ENCODE results near the gene QPRT.
"Not testable (repeated sequence)": the region's sequence is repeated elsewhere in the genome, so short reads cannot be mapped to it uniquely, and the experiment has no call there.

QPRT gene

GRCh38 chr16:29694384-29695195 lies 15.6 kb downstream of the QPRT start:
- no peak for DNase-seq

GRCh38 chr16:29695675-29696074 lies 16.7 kb downstream of the QPRT start:
- DNase-seq = not testable (repeated sequence)

- DNase-seq = no peak
Observed at GRCh38 chr16:29696881-29697331, 17.9 kb downstream of the QPRT start.

- no peak for DNase-seq
Observed at GRCh38 chr16:29697391-29697790, 18.4 kb downstream of the QPRT start.

GRCh38 chr16:29698042-29698441 lies 19.1 kb downstream of the QPRT start:
- no peak for DNase-seq

- no peak for DNase-seq
Observed at GRCh38 chr16:29698484-29699323, 19.7 kb downstream of the QPRT start.

- no peak for DNase-seq
Observed at GRCh38 chr16:29699324-29700219, 20.6 kb downstream of the QPRT start.

- peak; percentile 57 to 85 (median 70) for DNase-seq
Observed at GRCh38 chr16:29700253-29700987, 21.4 kb downstream of the QPRT start.

GRCh38 chr16:29701214-29701555 lies 22.2 kb downstream of the QPRT start:
- DNase-seq = no peak

GRCh38 chr16:29702269-29702668 lies 23.3 kb downstream of the QPRT start:
- peak in 3 of 5 experiments; percentile 20 to 87 (median 77) for DNase-seq

GRCh38 chr16:29705030-29705429 lies 26.1 kb downstream of the QPRT start:
- DNase-seq = no peak

GRCh38 chr16:29707160-29707559 lies 28.2 kb downstream of the QPRT start:
- not testable (repeated sequence) for DNase-seq

GRCh38 chr16:29708917-29709600 lies 30.1 kb downstream of the QPRT start:
- no peak for DNase-seq

- DNase-seq = not testable (repeated sequence)
Observed at GRCh38 chr16:29709657-29710056, 30.7 kb downstream of the QPRT start.

GRCh38 chr16:29710227-29711219 lies 31.5 kb downstream of the QPRT start:
- DNase-seq = peak in 2 of 5 experiments; percentile 50 to 81

- peak in 1 of 5 experiments; percentile 32 for DNase-seq
Observed at GRCh38 chr16:29712809-29713208, 33.8 kb downstream of the QPRT start.

GRCh38 chr16:29714396-29714795 lies 35.4 kb downstream of the QPRT start:
- DNase-seq = no peak

GRCh38 chr16:29714972-29715371 lies 36.0 kb downstream of the QPRT start:
- no peak for DNase-seq

GRCh38 chr16:29717113-29717512 lies 38.1 kb downstream of the QPRT start:
- DNase-seq = no peak

- DNase-seq = no peak
Observed at GRCh38 chr16:29719063-29719462, 40.1 kb downstream of the QPRT start.

Data from T-helper 2 cell (primary cell).